ENCODE measurements around the gene ISG15.
A peak's percentile ranks its signal among the peaks of the same experiment; 100 is the strongest.
"Not testable (repeated sequence)": the region's sequence is repeated elsewhere in the genome, so short reads cannot be mapped to it uniquely, and the experiment has no call there.

Gene ISG15

DNA sequence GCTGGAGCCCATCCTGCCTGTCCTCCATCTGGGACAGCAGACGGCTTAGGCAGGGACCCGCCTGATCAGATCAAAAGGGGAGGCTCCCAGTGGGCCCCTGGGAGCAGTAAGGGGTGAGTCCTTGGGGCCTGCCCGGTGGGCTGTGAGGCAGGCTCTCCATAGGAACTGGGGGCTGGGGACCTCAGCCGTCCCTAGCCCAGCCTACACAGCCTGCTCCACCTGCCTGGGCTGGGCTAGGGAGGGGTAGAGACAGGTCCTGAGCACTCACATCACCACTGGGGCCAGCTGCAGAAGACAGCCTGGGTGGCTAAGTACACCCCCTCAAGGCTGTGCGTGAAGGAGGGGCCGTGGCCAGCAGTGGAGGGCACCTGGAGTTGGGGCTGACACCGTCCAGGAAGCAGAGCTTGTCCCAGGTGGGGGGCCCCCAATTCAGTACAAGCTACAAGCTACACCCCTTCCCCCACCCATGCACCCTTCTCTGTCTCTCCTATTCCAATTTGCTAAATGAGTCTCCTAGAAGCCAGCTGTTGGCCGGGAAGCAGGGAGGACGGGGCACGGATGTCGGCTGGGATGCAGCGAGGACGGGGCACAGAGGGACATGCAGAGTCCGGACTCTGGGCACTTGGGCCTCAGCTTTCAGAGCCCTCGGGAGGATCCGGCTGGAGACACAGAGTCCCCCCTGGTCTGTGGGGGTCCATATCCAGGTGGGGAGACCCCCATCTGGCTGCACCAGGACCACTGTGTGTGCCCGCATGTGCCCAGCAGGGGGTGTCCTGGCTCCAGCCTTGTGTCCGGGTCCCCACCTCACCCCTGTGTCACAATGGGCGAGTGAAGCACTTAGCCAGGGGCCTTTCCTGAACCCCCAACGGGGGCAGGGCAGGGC lies 1.7 kb downstream of the ISG15 start:
- H3K4me2 ChIP-seq (ENCODE audit: low read depth, low read length, poor library complexity, severe bottlenecking), result peak overlapping the region; percentile 92

DNA sequence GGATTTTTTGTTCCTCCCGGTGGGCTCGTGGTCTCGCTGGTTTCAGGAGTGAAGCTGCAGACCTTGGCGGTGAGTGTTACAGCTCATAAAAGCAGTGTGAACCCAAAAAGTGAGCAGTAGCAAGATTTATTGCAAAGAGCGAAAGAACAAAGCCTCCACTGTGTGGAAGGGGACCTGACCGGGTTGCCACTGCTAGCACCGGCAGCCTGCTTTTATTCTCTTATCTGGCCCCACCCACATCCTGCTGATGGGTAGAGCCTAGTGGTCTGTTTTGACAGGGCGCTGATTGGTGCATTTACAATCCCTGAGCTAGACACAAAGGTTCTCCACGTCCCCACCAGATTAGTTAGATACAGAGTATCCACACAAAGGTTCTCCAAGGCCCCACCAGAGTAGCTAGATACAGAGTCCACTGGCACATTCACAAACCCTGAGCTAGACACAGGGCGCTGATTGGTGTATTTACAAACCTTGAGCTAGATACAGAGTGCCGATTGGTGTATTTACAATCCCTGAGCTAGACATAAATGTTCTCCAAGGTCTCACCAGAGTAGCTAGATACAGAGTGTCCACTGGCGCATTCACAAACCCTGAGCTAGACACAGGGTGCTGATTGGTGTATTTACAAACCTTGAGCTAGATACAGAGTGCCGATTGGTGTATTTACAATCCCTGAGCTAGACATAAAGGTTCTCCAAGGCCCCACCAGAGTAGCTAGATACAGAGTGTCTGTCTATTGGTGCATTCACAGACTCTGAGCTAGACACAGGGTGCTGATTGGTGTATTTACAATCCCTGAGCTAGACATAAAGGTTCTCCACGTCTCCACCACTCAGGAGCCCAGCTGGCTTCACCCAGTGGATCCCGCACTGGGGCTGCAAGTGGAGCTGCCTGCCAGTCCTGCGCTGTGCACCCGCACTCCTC lies 4.4 kb downstream of the ISG15 start:
- not testable (repeated sequence) for H3K9ac ChIP-seq (ENCODE audit: low read depth, low read length, poor library complexity, severe bottlenecking); H4K20me1 ChIP-seq (ENCODE audit: insufficient read depth, low read length, poor library complexity, severe bottlenecking); H3F3A ChIP-seq (ENCODE audit: low read depth); H3K27me3 ChIP-seq (ENCODE audit: insufficient read depth, low read length, poor library complexity, severe bottlenecking); H3K4me3 ChIP-seq (ENCODE audit: low read length, poor library complexity, severe bottlenecking); H3K9me3 ChIP-seq (ENCODE audit: insufficient read depth, low read depth, low read length); H3K4me2 ChIP-seq (ENCODE audit: low read depth, low read length, poor library complexity, severe bottlenecking); H3K79me2 ChIP-seq (ENCODE audit: insufficient read depth, low read length); H3K9me2 ChIP-seq (replicated peaks; ENCODE audit: low read depth, low read length); H2AFZ ChIP-seq (ENCODE audit: low read length); H3K36me3 ChIP-seq (ENCODE audit: insufficient read depth, low read length)
- H3K4me1 ChIP-seq (ENCODE audit: insufficient read depth, low read length, poor library complexity, severe bottlenecking), result peaks cover 29% of the 10 kb centered on the region

More for the DNA sequence above, 1.7 kb downstream of the ISG15 start:
- Histone ChIP-seq H4K20me1 (ENCODE audit: insufficient read depth, low read length, poor library complexity, severe bottlenecking) (no peaks in the 10 kb centered on the region), H2AFZ (ENCODE audit: low read length) (no peak overlapping the region), H3K4me1 (ENCODE audit: insufficient read depth, low read length, poor library complexity, severe bottlenecking) (peaks cover 27% of the 10 kb centered on the region), H3K36me3 (ENCODE audit: insufficient read depth, low read length) (no peaks in the 10 kb centered on the region), H3K79me2 (ENCODE audit: insufficient read depth, low read length) (peaks cover 5% of the 10 kb centered on the region), H3K27me3 (ENCODE audit: insufficient read depth, low read length, poor library complexity, severe bottlenecking) (no peaks in the 10 kb centered on the region), H3F3A (ENCODE audit: low read depth) (no peaks in the 10 kb centered on the region), H3K9me2 (replicated peaks; ENCODE audit: low read depth, low read length) (no peaks in the 10 kb centered on the region), H3K9me3 (ENCODE audit: insufficient read depth, low read depth, low read length) (no peaks in the 10 kb centered on the region), H3K4me3 (ENCODE audit: low read length, poor library complexity, severe bottlenecking) (peak overlapping the region; percentile 77), H3K9ac (ENCODE audit: low read depth, low read length, poor library complexity, severe bottlenecking) (peak overlapping the region; percentile 80)
- TF ChIP-seq, protein P1, sequence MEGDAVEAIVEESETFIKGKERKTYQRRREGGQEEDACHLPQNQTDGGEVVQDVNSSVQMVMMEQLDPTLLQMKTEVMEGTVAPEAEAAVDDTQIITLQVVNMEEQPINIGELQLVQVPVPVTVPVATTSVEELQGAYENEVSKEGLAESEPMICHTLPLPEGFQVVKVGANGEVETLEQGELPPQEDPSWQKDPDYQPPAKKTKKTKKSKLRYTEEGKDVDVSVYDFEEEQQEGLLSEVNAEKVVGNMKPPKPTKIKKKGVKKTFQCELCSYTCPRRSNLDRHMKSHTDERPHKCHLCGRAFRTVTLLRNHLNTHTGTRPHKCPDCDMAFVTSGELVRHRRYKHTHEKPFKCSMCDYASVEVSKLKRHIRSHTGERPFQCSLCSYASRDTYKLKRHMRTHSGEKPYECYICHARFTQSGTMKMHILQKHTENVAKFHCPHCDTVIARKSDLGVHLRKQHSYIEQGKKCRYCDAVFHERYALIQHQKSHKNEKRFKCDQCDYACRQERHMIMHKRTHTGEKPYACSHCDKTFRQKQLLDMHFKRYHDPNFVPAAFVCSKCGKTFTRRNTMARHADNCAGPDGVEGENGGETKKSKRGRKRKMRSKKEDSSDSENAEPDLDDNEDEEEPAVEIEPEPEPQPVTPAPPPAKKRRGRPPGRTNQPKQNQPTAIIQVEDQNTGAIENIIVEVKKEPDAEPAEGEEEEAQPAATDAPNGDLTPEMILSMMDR (conservative IDR thresholded peaks at IDR 0.05; ENCODE audit: low read length), result peak; percentile 64
- no peak for TF ChIP-seq EZH2phosphoT487 (IDR thresholded peaks at IDR 0.05; ENCODE audit: borderline replicate concordance)

GRCh38 chr1:1018321-1018685 lies 5.0 kb downstream of the ISG15 start:
- not testable (repeated sequence) for H3K4me2 ChIP-seq (ENCODE audit: low read depth, low read length, poor library complexity, severe bottlenecking); H3K4me3 ChIP-seq (ENCODE audit: low read length, poor library complexity, severe bottlenecking); H3K27me3 ChIP-seq (ENCODE audit: insufficient read depth, low read length, poor library complexity, severe bottlenecking); H4K20me1 ChIP-seq (ENCODE audit: insufficient read depth, low read length, poor library complexity, severe bottlenecking); H2AFZ ChIP-seq (ENCODE audit: low read length); H3F3A ChIP-seq (ENCODE audit: low read depth); H3K36me3 ChIP-seq (ENCODE audit: insufficient read depth, low read length); H3K9ac ChIP-seq (ENCODE audit: low read depth, low read length, poor library complexity, severe bottlenecking); H3K79me2 ChIP-seq (ENCODE audit: insufficient read depth, low read length); H3K9me3 ChIP-seq (ENCODE audit: insufficient read depth, low read depth, low read length); H3K9me2 ChIP-seq (replicated peaks; ENCODE audit: low read depth, low read length)
- H3K4me1 ChIP-seq (ENCODE audit: insufficient read depth, low read length, poor library complexity, severe bottlenecking), result peaks cover 27% of the 10 kb centered on the region

Measured in Loucy (cell line).